ENCODE measurements around the gene ADAMTS1.

Gene ADAMTS1

DNA sequence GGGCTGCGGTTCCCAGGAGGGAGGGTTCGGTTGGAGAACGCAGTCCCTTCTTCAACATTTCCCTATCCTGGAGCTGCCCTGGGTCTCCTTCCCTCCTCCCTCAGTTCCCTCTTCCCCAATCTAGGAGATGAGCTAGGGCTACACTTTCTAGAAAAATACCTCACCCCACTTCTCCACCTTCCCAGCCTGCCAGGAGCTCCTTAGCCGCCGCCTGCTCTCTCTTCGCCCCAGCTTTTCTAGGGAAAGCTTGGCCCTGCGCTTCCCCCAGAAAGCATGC lies 488 bp upstream of the ADAMTS1 start:
- TF ChIP-seq, protein P1, sequence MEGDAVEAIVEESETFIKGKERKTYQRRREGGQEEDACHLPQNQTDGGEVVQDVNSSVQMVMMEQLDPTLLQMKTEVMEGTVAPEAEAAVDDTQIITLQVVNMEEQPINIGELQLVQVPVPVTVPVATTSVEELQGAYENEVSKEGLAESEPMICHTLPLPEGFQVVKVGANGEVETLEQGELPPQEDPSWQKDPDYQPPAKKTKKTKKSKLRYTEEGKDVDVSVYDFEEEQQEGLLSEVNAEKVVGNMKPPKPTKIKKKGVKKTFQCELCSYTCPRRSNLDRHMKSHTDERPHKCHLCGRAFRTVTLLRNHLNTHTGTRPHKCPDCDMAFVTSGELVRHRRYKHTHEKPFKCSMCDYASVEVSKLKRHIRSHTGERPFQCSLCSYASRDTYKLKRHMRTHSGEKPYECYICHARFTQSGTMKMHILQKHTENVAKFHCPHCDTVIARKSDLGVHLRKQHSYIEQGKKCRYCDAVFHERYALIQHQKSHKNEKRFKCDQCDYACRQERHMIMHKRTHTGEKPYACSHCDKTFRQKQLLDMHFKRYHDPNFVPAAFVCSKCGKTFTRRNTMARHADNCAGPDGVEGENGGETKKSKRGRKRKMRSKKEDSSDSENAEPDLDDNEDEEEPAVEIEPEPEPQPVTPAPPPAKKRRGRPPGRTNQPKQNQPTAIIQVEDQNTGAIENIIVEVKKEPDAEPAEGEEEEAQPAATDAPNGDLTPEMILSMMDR (IDR thresholded peaks at IDR 0.05; ENCODE audit: low read depth, low read length) = no peak
- peak overlapping the region; percentile 79 to 98 for H3K4me3 ChIP-seq (replicated peaks in 1 of 2; ENCODE audit: low read depth in 2 of 2, low read length in 2 of 2)
- DNase-seq (ENCODE audit: low read depth in 2 of 2) = no peak

DNA sequence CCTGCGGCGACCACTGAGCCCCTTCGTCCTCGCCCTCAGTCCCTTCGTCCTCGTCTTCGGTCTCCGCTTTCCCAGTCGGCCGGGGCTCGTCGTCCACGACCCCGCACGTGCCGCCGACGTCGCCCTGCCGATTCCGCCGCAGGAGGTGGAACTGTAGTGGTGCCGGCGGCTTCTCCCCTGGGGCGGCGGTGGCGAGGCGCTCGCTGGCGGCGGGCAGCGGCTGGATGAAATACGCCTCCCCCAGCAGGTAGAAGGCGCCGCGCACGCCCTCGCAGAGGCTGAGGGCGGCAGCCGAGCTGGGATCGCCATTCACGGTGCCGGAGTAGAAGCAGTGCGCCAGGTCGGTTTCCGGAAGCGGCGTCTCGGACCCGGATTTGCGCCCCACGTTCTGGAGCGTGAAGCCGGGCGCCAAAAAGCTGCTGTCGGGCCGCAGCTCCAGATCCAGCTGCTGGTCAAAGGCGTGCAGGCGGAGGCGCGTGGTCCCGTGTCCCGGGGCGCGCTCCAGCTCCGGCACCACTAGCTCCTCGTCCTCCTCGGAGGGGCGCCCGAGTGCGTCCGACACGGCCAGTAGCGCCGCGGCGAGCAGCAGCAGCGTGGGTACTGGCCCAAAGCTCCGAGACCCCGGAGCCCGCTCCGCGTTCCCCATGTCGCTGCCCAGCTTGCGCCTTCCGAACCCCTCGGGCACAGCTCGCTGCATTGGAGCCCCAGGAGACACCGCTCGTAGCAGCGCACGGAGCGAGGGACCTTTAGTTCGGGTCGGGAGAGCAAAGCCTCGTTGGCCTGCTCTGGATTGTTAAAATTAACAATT lies 747 bp downstream of the ADAMTS1 start:
- peak overlapping the region; percentile 79 to 98 for H3K4me3 ChIP-seq (replicated peaks in 1 of 2; ENCODE audit: low read depth in 2 of 2, low read length in 2 of 2)
- peak; percentile 54 to 62 for DNase-seq (ENCODE audit: low read depth in 2 of 2)
- TF ChIP-seq, protein P1 (IDR thresholded peaks at IDR 0.05; ENCODE audit: low read depth, low read length) = no peak

DNA sequence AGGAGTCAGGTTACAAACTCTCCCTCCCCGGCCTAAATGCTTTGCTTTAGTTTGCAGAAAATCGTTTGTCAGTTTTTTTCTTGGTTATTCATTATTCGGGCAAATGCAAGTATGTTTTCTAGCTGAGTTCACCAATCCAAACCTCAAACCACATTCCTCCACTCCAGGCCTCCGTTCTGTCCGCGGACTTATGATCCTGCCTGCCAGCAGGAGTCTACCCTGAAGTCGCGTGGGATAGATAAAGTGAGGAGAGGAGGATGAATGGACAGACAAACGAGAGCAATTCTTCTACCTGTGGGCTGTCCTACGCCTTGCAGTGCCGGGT lies 1.3 kb downstream of the ADAMTS1 start:
- TF ChIP-seq, protein P1 (IDR thresholded peaks at IDR 0.05; ENCODE audit: low read depth, low read length) = peak; percentile 37
- peak overlapping the region; percentile 79 to 98 for H3K4me3 ChIP-seq (replicated peaks in 1 of 2; ENCODE audit: low read depth in 2 of 2, low read length in 2 of 2)
- DNase-seq (ENCODE audit: low read depth in 2 of 2) = peak; percentile 49 to 67

DNA sequence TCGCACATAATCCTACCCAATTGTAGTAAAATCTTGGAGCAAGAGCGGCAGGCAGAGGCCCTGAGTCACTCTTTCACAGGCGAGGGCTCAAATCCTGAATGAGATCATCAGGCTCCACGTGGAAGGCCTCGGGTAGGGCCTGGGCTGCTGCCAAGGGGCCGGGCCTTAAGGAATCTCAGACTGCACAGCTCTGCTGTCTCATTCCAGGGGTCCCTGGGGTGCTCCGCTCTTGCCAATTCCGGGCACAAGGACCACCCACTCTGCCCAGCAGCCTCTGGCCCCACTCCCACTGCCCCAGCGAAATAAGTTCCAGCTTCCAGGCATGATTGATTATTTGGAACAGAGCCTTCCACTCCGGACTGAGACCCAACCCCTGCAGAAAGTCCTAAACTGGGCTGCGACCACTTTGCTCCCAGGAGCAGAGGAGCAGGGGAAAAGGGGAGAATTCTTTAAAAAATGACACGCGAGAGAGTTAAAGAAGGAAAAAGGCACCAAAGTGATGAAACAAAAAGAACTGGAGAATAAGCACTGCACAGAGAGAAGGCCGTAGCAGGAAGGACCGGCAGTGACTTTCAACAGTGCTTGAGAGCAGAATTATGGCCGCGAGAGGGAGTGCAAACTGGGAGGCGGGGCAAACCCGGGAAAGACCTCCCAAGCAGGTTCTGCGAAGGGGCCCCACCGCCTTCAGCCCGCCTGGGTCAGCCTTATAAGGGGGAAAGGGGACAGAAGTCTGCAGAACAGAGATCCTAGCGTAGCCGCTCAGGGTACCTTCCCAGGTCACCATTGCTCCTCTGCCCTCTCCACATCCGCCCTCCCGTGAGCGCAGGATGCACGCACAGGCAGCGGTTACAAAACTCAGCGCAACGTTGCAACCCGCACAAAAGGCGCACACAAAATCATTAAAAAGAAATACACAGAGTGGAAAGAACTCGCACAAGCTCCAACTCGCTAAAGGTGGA lies 2.0 kb downstream of the ADAMTS1 start:
- TF ChIP-seq, protein P1 (IDR thresholded peaks at IDR 0.05; ENCODE audit: low read depth, low read length) = peak; percentile 39
- DNase-seq (ENCODE audit: low read depth in 2 of 2) = peak; percentile 98
- peak overlapping the region; percentile 79 to 98 for H3K4me3 ChIP-seq (replicated peaks in 1 of 2; ENCODE audit: low read depth in 2 of 2, low read length in 2 of 2)

DNA sequence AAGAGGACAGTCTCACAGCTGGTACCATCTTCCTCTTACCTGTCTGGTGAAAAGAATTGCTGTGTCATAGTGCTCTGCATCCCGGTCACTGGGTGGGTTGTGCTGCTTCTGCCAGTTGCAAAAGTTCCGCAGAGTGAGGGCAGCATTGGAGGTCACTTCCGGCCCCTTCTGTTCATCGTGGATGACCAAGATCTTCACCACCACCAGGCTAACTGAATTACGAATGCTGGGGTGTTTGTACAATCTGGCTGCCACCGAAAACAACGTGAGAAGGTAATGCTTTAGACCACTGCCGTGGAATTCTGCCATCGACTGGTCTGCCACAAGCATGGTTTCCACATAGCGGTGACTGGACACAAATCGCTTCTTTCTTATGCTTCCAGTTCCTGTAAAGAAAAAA lies 2.9 kb downstream of the ADAMTS1 start:
- peak; percentile 62 to 71 for DNase-seq (ENCODE audit: low read depth in 2 of 2)
- TF ChIP-seq, protein P1 (IDR thresholded peaks at IDR 0.05; ENCODE audit: low read depth, low read length) = no peak
- H3K4me3 ChIP-seq (replicated peaks in 1 of 2; ENCODE audit: low read depth in 2 of 2, low read length in 2 of 2) = peak overlapping the region; percentile 79 to 98

DNA sequence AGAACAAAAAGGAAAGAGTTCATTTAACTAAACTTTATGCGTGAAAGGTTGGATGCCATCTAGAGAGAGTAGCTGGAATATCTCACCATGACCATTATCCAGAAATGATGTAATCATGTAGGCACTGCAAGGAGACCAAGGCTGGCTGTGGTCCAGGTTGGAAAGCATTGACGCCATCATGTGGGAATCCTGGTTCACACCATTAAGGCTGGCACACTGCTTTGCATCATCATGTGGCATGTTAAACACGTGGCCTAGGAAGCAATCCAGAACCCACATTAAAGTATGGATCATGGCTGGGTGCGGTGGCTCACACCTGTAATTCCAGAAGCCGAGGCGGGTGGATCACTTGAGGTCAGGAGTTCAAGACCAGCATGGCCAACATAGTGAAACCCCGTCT lies 4.3 kb downstream of the ADAMTS1 start:
- no peak overlapping the region for H3K4me3 ChIP-seq (replicated peaks in 1 of 2; ENCODE audit: low read depth in 2 of 2, low read length in 2 of 2)
- peak; percentile 82 to 89 for DNase-seq (ENCODE audit: low read depth in 2 of 2)
- TF ChIP-seq, protein P1 (IDR thresholded peaks at IDR 0.05; ENCODE audit: low read depth, low read length) = no peak
